ENCODE data around the gene PPP2R3B. TPM values are rescaled to one million over a fixed set of nuclear protein-coding genes. Genes with fewer than 3 reads are reported as not detected.

Gene PPP2R3B
- total and polyA plus RNA-seq, 2 experiments from 2014 or later: 22.4 to 24.3 TPM

DNA sequence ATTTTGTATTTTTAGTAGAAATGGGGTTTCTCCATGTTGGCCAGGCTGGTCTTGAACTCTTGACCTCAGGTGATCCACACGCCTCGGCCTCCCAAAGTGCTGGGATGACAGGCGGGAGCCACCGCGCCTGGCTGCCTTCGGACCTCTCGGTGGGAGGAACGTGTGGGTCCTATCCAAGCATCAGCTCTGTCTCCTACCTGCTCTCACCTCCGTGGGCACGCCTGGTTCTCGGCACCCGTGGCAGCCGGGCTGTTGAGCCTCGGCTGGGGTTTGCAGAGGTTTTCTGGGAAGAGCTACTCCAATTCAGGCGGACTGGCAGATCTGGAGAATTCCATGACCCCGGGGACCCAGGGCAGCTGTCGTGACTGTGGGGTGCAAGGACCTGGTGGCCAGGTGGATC lies 23.6 kb upstream of the PPP2R3B start:
- Histone ChIP-seq H3K79me2 (no peaks in the 10 kb centered on the region), H4K20me1 (ENCODE audit: insufficient read depth, poor library complexity, severe bottlenecking) (no peaks in the 10 kb centered on the region), H3K9me2 (replicated peaks; ENCODE audit: insufficient read depth) (no peaks in the 10 kb centered on the region), H3K27me3 (peaks cover 11% of the 10 kb centered on the region), H3K9me3 (ENCODE audit: low read depth) (no peaks in the 10 kb centered on the region), H3K27ac (no peak overlapping the region), H3K4me2 (no peak overlapping the region), H3K4me1 (ENCODE audit: insufficient read depth) (peaks cover 3% of the 10 kb centered on the region), H3K36me3 (replicated peaks; ENCODE audit: insufficient read depth, low read depth) (no peaks in the 10 kb centered on the region), H3K4me3 (no peak overlapping the region), H2AFZ (no peak overlapping the region)
- WGBS (ENCODE audit: low lambda C conversion rate, missing lambda C conversion rate): 99% methylated on average over 15 of the region's 17 CpGs
- TF ChIP-seq EZH2 (IDR thresholded peaks at IDR 0.05; ENCODE audit: borderline replicate concordance): no peak
- TF ChIP-seq EZH2phosphoT487 (IDR thresholded peaks at IDR 0.05; ENCODE audit: low read depth, severe bottlenecking, unreplicated experiment): no peak
- TF ChIP-seq, protein P1, sequence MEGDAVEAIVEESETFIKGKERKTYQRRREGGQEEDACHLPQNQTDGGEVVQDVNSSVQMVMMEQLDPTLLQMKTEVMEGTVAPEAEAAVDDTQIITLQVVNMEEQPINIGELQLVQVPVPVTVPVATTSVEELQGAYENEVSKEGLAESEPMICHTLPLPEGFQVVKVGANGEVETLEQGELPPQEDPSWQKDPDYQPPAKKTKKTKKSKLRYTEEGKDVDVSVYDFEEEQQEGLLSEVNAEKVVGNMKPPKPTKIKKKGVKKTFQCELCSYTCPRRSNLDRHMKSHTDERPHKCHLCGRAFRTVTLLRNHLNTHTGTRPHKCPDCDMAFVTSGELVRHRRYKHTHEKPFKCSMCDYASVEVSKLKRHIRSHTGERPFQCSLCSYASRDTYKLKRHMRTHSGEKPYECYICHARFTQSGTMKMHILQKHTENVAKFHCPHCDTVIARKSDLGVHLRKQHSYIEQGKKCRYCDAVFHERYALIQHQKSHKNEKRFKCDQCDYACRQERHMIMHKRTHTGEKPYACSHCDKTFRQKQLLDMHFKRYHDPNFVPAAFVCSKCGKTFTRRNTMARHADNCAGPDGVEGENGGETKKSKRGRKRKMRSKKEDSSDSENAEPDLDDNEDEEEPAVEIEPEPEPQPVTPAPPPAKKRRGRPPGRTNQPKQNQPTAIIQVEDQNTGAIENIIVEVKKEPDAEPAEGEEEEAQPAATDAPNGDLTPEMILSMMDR (IDR thresholded peaks at IDR 0.05; ENCODE audit: poor library complexity): no peak
- DNase-seq (ENCODE audit: low spot score): no peak

GRCh38 chrX:405149-405548 lies 18.4 kb upstream of the PPP2R3B start:
- H3K9me2 ChIP-seq (replicated peaks; ENCODE audit: insufficient read depth): no peaks in the 10 kb centered on the region
- no peaks in the 10 kb centered on the region for H3K4me1 ChIP-seq (ENCODE audit: insufficient read depth)
- TF ChIP-seq EZH2 (IDR thresholded peaks at IDR 0.05; ENCODE audit: borderline replicate concordance) (no peak), EZH2phosphoT487 (IDR thresholded peaks at IDR 0.05; ENCODE audit: low read depth, severe bottlenecking, unreplicated experiment) (no peak)
- TF ChIP-seq, protein P1 (IDR thresholded peaks at IDR 0.05; ENCODE audit: poor library complexity): no peak
- no peaks in the 10 kb centered on the region for H3K9me3 ChIP-seq (ENCODE audit: low read depth)
- no peak for DNase-seq (ENCODE audit: low spot score)
- no peak overlapping the region for H3K4me2 ChIP-seq
- H3K4me3 ChIP-seq: no peak overlapping the region
- no peaks in the 10 kb centered on the region for H4K20me1 ChIP-seq (ENCODE audit: insufficient read depth, poor library complexity, severe bottlenecking)
- H3K27ac ChIP-seq: no peak overlapping the region
- H3K79me2 ChIP-seq: no peaks in the 10 kb centered on the region
- WGBS (ENCODE audit: low lambda C conversion rate, missing lambda C conversion rate): 95% methylated on average over 5 of the region's 5 CpGs
- no peaks in the 10 kb centered on the region for H3K36me3 ChIP-seq (replicated peaks; ENCODE audit: insufficient read depth, low read depth)
- no peak overlapping the region for H2AFZ ChIP-seq
- no peaks in the 10 kb centered on the region for H3K27me3 ChIP-seq

DNA sequence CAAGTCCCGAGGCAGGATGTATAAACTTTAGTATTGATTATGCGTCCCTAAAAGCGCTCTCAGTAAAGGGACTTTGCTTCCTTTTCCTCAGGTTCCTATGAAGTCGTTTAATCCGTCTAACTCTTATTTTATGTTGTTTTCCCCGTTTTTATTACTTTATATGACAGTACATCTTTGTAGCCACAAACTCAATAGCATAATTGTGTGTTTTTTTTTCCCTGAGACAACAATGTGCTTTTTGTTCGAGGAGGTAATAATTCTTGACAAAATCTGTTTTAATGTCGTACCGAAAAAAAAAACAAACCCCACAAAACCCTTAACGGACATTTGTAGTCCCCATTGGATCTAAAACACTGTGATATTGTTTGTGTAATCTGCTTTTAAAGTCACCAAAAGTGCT lies 17.9 kb upstream of the PPP2R3B start:
- TF ChIP-seq, protein P1 (IDR thresholded peaks at IDR 0.05; ENCODE audit: poor library complexity): no peak
- TF ChIP-seq EZH2 (IDR thresholded peaks at IDR 0.05; ENCODE audit: borderline replicate concordance) (no peak), EZH2phosphoT487 (IDR thresholded peaks at IDR 0.05; ENCODE audit: low read depth, severe bottlenecking, unreplicated experiment) (no peak)
- no peak for DNase-seq (ENCODE audit: low spot score)
- H2AFZ ChIP-seq: no peak overlapping the region
- 90% methylated on average over 10 of the region's 10 CpGs for WGBS (ENCODE audit: low lambda C conversion rate, missing lambda C conversion rate)
- H3K9me2 ChIP-seq (replicated peaks; ENCODE audit: insufficient read depth): no peaks in the 10 kb centered on the region
- H3K27ac ChIP-seq: no peak overlapping the region
- no peaks in the 10 kb centered on the region for H3K27me3 ChIP-seq
- no peaks in the 10 kb centered on the region for H4K20me1 ChIP-seq (ENCODE audit: insufficient read depth, poor library complexity, severe bottlenecking)
- no peaks in the 10 kb centered on the region for H3K36me3 ChIP-seq (replicated peaks; ENCODE audit: insufficient read depth, low read depth)
- H3K9me3 ChIP-seq (ENCODE audit: low read depth): no peaks in the 10 kb centered on the region
- no peaks in the 10 kb centered on the region for H3K4me1 ChIP-seq (ENCODE audit: insufficient read depth)
- H3K79me2 ChIP-seq: no peaks in the 10 kb centered on the region
- no peak overlapping the region for H3K4me2 ChIP-seq
- no peak overlapping the region for H3K4me3 ChIP-seq

DNA sequence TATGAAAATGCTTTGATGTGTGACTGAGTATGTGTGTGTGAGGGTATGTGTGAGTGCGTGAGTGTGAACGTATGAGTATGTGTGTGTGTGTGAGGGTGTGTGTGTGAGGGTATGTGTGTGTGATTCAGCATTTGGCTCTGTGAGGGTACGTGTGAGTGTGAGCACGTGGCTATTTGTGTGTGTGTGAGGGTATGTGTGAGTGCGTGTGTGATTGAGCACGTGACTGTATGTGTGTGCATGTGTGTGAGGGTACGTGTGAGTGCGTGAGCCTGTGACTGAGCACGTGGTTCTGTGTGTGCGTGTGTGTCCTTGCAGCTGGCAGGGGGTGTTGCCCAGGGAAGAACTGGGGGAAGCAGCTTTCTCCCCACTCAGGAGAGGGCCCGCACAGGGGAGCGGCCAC lies 16.1 kb upstream of the PPP2R3B start:
- Histone ChIP-seq H3K79me2 (no peaks in the 10 kb centered on the region), H3K4me2 (no peak overlapping the region), H3K27ac (no peak overlapping the region), H3K36me3 (replicated peaks; ENCODE audit: insufficient read depth, low read depth) (no peaks in the 10 kb centered on the region), H4K20me1 (ENCODE audit: insufficient read depth, poor library complexity, severe bottlenecking) (no peaks in the 10 kb centered on the region), H3K9me3 (ENCODE audit: low read depth) (no peaks in the 10 kb centered on the region), H3K27me3 (no peaks in the 10 kb centered on the region), H3K4me1 (ENCODE audit: insufficient read depth) (no peaks in the 10 kb centered on the region), H2AFZ (no peak overlapping the region), H3K4me3 (no peak overlapping the region), H3K9me2 (replicated peaks; ENCODE audit: insufficient read depth) (no peaks in the 10 kb centered on the region)
- DNase-seq (ENCODE audit: low spot score): no peak
- TF ChIP-seq EZH2 (IDR thresholded peaks at IDR 0.05; ENCODE audit: borderline replicate concordance) (no peak), EZH2phosphoT487 (IDR thresholded peaks at IDR 0.05; ENCODE audit: low read depth, severe bottlenecking, unreplicated experiment) (no peak)
- TF ChIP-seq, protein P1 (IDR thresholded peaks at IDR 0.05; ENCODE audit: poor library complexity): no peak
- WGBS (ENCODE audit: low lambda C conversion rate, missing lambda C conversion rate): 90% methylated on average over 12 of the region's 12 CpGs
